ENCODE measurements around the gene WASF2.
"Not testable (repeated sequence)": the region's sequence is repeated elsewhere in the genome, so short reads cannot be mapped to it uniquely, and the experiment has no call there.

WASF2 gene

GRCh38 chr1:27521861-27522431 is 32.0 kb upstream of the WASF2 start:
- no peak for DNase-seq (ENCODE audit: low read depth in 2 of 2)

DNA sequence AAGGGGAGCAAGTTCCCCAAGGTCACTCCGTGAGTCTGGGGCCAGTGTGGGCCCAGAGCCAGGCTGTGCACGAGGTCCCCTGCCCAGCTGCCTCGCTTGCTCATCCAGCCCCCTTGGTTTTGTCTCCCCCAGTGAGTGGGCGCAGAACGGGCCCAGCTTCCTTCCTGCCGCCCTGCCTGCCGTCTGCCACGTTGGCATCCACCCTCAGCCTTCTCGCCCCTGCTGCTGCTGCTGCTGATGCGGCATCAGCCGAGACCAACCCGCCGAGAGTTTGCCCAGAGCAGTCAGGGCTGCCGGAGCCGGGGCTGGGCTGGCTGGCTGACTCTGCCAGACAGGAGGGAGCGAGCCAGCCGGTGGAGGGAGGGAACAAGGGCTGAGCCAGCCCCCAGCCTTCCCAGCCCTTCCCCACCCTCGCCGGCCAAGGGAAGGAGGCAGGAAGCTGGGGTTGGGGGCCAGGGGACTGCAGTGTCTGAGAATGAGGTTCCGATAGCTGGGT is 31.4 kb upstream of the WASF2 start:
- DNase-seq (ENCODE audit: low read depth in 2 of 2), result peak in 1 of 2 donors; percentile 31

DNA sequence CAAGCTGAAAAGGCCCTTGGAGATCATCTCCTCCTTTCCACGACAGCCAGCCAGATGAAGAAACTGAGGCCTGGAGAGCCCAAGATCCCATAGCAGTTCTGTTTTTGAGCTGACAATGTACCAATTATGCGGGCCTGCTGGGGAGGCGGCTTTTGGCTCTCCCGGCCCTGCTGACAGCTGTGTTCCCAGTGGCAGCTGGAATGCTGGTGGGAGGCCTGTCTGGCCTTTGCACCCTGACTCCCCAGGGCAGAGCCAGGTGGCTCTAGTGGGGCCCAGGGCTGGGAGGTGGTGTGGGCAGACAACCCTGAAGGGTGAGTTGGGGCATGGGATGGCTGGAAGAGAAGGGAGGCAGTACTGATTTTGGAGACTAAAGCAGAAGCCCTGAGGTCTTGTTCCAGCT is 30.7 kb upstream of the WASF2 start:
- no peak for DNase-seq (ENCODE audit: low read depth in 2 of 2)

GRCh38 chr1:27519331-27520258 is 29.6 kb upstream of the WASF2 start:
- DNase-seq (ENCODE audit: low read depth in 2 of 2), result no peak

- DNase-seq (ENCODE audit: low read depth in 2 of 2), result no peak
Observed at GRCh38 chr1:27518808-27519207, 28.8 kb upstream of the WASF2 start.

- DNase-seq (ENCODE audit: low read depth in 2 of 2), result no peak
Observed at GRCh38 chr1:27517907-27518718, 28.1 kb upstream of the WASF2 start.

- no peak for DNase-seq (ENCODE audit: low read depth in 2 of 2)
Observed at GRCh38 chr1:27517301-27517700, 27.3 kb upstream of the WASF2 start.

GRCh38 chr1:27515626-27516025 is 25.7 kb upstream of the WASF2 start:
- DNase-seq (ENCODE audit: low read depth in 2 of 2), result no peak

GRCh38 chr1:27513958-27514357 is 24.0 kb upstream of the WASF2 start:
- no peak for DNase-seq (ENCODE audit: low read depth in 2 of 2)

- DNase-seq (ENCODE audit: low read depth in 2 of 2), result no peak
Observed at GRCh38 chr1:27513528-27513927, 23.6 kb upstream of the WASF2 start.

DNA sequence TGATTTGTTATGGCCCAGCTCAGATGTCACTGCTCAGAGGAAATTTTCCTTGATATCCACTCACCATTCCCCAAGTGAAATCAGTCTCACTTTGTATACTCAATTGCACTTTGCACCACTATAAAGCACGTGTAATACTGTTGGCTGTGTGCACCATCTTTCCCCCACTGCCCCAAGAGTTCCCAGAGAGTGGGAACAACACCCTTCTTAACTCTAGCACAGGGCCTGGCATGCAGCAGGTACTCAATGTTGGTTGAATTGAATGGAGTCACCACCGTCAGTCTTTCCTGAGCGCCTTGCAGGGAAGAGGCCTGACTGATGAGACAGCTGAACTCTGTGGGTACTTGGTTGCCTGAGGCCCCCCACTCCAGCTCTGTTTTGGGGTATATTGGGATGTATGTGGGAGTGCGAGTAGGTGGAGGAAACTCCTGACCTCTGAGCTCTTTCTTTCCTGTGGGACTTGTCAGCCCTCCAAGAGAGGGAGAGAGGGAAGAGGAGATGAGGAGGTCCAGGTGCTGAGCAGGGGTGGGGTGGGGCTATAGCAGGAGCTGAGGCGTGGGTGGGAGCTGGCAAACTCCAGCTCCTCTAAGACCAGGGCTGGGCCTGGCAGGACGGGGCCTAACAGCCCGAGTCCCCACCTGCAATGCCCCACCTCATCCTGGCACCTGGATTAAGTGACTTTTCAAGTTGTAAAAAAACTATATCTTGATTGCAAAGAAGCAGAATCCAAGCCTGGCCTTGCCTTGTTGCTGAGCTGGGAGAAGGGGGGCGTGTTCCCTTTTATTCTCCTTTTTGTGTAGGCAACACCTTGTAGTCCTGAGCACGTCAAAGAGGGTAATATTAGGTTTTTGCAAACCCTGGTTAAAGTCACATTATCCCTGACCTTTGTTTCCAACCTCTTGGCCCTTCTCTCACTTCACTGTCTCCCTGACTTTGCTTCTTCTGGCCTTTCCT is 19.4 kb upstream of the WASF2 start:
- no peak for DNase-seq (ENCODE audit: low read depth in 2 of 2)

DNA sequence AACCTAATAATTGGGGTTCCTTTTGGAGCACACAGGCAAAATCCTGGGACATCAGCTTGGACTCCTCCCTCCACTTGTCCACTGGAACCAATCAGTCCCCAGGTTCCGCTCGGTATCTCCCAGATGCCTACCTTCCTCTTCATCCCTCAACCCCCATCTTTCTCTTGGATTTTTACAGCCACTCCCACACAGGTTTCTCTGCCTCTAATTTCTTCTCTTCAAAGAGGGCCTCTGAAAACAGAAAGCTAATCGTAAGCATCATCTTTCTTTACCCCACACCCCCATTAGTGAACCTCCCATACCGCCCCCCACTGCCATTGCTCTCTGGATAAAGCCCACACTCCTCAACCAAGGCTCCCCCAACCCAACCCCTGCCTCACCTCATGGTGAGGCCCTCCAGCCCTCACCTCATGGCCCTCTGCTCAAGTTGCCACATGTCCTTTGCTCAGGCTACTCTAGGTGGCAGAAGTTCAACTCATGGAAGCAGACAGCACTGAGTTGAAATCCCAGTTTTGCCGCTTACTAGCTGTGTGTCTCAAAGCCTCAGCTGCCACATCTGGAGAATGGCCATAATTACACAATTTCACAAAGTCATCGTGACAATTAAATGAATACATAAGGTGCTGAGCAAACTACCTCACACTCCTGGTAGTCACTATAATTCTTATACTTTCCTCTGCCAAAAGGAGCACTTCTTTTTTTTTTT is 18.1 kb upstream of the WASF2 start:
- DNase-seq (ENCODE audit: low read depth in 2 of 2), result no peak

DNA sequence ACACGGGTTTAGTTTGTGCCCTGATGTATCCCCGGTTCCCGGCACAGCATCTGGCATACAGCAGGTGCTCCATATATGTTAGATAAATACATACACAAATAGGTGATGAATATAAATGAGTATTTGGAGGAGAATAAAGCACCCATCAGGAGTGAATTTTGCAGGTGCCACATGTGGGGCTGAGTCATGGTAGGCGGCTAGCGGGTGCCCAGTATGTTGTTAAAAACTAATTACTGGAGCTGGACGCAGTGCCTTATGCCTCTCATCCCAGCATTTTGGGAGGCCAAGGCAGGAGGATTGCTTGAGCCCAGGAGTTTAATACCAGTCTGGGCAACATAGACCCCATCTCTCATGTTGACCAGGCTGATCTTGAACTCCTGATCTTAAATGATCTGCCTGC is 16.7 kb upstream of the WASF2 start:
- no peak for DNase-seq (ENCODE audit: low read depth in 2 of 2)

DNA sequence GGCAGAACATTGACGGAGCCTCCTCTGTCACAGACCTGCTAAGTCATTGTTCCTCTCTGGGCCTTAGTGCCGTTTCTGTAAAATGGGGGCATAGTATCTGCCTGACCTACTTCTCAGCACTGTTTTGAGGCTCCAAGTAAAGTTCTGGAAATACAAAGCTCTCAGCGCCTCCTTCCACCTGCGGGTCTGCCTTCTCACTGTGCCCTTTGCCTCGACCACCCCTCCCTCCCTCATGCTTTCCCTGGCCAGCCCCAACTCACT is 15.4 kb upstream of the WASF2 start:
- no peak for DNase-seq (ENCODE audit: low read depth in 2 of 2)

- no peak for DNase-seq (ENCODE audit: low read depth in 2 of 2)
Observed at GRCh38 chr1:27504588-27505419, 14.8 kb upstream of the WASF2 start.

GRCh38 chr1:27503844-27504587 is 14.0 kb upstream of the WASF2 start:
- no peak for DNase-seq (ENCODE audit: low read depth in 2 of 2)

- no peak for DNase-seq (ENCODE audit: low read depth in 2 of 2)
Observed at GRCh38 chr1:27503033-27503432, 13.1 kb upstream of the WASF2 start.

- not testable (repeated sequence) for DNase-seq (ENCODE audit: low read depth in 2 of 2)
Observed at GRCh38 chr1:27501159-27501558, 11.2 kb upstream of the WASF2 start.

GRCh38 chr1:27499142-27499541 is 9.2 kb upstream of the WASF2 start:
- no peak for DNase-seq (ENCODE audit: low read depth in 2 of 2)
